NCI-H1092 treated with DMSO at 0.1 percent for 48 hours (cell line): ENCODE data around the gene MPHOSPH9.

ENCODE experiments used
- DNase-seq: peaks from one replicate; lab custom pipeline; 2025; lab: John Stamatoyannopoulos, UW

MPHOSPH9 gene

DNA sequence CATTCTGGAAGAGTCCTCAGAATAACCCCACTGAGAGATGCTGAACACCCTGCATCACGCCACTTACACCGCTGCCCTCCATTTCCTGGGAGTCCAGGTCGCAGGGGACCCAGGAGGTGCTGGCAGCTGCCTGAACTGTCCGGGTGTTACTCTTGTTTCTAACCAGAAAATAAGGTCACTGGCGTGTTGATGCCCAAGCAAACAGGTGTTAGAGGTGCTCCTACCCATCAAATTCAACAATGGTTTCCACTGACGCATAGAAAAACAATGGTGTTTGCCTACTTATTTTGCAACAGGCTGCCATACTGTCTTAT is 105.8 kb downstream of the MPHOSPH9 start:
- DNase-seq, result no peak

DNA sequence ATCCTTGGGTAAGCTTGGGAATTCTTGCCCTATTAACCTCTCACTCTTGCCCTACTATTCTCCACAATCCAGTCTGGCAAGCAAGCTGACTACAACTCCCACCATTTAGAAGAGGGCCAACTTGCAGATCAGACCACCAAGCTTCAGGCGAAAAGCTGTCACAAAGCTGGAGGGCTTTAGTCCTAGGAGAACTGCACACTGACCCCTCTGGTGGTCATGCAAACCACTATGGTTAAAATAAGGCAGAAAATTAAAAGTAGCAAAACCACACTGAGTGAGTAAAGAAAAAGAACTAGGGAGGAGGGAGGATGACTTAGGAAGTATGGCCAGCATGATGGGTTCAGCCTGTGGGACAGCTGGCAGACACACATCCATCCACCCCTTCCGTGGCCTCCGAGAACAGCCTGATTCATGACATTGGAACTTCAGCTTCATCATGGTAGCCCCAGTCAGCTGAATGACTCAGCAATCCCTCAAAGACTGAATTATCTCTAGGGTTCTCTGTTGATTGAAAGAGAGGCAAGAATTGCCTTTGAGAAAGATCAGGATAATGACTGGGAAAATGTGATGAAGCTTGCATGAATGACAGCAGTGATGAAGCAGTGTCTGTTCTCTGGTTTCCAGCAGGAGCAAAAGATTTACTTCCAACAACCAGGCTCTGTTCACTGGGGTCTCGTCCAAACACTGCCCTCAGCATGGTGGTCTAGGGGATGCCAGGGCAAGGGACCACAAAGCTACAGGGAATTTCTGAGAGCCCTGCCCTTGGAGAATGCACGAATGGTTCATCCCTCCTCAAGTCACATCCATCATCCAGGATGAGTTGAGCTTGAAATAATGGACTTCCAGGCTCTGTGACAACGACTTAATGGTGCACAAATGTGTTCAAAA is 106.4 kb downstream of the MPHOSPH9 start:
- DNase-seq, result no peak

DNA sequence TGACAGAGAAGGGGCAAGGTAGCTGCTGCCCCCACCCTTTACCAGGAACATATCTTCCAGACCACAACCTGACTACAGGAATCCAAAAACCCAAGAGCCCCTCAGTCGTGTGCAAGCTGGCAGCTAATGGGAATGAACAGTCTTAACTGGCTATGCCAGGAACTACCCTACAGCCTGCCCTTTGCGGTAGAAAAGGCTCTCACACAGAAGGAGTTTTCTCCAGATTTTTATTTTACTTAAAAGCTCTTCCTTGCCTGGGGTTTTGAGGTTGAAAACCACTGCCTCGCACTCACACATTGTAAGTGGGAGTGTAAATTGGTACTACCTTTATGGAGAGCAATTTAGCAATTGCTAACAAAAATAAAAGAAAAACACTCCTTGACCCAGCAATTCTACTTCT is 110.3 kb downstream of the MPHOSPH9 start:
- no peak for DNase-seq

DNA sequence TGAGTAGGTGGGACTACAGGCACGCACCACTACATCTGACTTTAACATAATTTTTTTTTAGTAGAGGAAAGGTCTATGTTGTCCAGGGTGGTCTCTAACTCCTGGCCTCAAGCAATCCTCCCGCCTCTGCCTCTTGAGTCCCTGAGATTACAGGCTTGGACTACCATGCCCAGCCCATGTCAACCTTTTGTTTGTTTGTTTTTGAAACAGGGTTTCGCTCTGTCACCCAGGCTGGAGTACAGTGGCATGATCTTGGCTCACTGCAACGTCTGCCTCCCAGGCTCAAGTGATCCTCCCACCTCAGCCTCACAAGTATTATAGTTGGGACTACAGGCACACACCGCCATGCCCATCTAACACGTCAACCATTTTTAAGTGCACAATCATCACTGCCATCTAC is 111.3 kb downstream of the MPHOSPH9 start:
- DNase-seq, result no peak

DNA sequence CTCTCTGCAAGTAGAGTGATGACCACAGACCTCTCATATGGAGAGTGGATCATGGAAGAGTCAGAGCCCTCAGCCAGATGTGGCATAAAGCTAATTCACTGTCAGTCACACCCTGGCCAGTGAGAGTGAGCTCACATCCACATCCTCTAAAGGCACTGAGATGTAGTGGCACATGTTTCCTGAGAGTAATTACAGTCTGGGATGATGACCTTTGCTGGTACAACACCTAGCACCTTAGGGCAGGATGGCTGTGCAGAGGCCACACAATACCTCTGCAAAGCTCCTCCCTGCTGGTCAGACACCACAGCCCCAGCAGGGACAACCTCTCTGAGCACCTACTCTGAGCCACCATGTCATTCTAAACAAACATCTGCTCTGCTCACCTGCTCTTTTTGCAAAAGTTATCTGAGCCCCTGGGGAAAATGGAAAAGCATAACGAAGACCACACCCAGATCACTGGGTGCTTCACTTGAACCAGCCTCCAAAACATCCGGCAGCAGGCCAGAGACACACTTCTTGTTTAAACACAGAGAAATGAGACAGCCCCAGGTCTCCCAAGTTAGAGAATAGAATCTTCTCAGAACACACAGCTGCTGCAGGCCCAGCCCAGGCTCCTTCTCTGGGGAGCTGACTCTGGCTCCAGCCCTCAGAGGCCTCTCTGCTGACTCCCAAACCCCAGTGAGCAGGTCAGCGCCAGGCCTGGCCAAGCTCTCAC is 112.3 kb downstream of the MPHOSPH9 start:
- DNase-seq, result peak; percentile 10

DNA sequence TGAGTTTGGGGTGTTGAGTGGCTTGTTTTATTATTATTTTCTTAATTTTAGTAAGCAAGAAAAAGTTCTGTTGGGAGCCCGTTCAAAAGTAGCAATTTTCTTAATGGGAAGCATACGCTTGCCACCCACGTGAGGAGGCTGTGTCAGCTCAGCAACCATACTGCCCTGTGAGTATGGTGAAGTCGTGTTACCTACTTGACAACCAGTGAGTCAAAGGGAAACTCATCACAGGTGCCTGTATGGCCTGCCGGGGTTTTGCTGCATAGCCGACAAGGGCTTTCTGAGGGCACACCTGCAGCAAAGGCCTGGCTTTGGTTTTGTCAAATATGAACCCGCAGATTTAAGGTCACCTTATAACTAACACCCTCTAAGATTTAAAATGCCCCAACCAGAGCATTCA is 113.1 kb downstream of the MPHOSPH9 start:
- DNase-seq, result no peak

DNA sequence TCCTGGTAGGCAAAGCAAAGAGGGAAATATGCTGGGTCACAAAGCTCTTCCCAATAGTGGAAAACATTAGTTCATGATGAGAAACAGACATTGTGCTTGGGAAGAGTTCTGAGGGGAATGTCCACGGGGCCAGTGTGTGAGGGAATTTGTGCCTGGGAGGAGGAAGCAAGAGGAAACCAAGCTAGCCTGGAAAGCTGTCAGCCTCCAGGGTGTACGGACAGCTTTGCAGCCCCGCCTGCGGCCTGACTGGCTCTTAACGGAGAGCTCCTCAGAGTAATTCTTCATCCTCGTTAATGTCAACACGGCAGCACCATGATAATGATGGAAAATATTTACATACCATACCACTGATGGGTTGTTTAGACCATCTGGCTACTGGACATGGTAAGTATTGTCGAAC is 114.4 kb downstream of the MPHOSPH9 start:
- peak; percentile 14 for DNase-seq

DNA sequence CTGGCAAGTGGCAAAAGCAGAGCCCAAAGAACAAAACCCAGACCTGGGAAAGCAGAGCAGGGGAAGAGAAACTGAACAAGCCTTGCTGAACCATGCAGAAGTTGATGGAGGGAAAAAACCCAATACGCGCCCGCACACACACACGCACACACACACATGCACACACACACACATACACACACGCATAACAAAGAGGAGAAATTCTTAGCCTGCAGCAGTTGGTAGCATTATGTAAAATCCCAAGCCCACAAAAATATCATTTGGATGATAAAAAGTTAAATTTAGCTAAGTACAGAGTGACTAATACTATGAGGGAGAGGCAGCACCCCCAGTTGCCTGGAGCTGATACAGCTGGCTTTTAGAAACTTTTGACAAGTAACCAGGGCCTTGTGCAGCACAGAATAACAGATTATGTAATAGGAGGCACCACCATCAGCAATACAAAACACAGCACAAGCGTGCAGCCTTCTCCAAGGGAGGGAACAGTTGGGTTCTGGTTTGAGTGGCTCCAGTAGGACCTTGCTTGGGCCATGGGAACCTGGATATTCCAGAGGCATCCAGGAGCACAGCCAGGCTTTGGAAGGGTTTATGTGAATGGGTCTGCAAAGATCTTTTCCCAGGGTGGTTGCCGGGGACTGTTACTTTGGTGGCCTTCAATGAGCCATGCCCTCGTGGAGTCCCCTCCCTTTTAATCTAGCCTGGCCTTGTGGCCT is 117.4 kb downstream of the MPHOSPH9 start:
- DNase-seq, result no peak

DNA sequence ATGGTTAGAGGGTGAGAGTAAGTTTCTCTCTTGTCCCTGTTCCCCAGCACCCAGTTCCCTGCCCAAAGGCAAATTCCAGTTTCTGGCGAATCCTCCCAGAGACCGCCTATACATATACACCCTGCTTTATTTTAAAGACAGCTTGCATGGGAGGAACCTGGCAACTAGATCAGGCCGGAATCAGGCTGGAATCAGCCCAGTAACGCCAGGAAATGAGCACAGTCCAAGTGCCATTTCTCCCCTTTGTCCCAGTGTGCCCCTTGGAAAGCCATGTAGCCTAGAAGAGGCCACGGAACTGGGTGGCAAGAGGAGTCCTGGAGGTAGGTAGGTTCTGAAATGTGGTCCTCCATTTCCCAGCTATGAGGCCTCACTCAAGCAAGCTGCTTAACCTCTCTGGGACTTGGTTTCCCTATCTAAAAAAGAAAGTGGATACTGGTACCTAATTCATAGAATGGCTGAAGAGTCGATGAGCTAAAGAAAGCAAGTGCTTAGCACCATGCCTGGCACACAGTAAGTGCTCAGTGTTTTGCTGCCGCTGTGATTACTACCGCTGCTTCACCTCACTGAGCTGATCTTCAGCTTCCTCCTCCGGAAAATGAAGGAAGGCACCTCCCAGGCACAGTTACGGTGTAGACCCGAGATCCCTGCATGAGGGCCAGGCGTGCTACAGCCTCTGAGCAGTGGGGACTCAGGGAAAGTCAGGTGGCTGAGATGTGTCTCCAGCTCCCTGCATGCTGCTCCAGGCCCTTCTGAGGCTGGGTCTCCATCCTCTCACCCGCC is 118.4 kb downstream of the MPHOSPH9 start:
- DNase-seq, result no peak

DNA sequence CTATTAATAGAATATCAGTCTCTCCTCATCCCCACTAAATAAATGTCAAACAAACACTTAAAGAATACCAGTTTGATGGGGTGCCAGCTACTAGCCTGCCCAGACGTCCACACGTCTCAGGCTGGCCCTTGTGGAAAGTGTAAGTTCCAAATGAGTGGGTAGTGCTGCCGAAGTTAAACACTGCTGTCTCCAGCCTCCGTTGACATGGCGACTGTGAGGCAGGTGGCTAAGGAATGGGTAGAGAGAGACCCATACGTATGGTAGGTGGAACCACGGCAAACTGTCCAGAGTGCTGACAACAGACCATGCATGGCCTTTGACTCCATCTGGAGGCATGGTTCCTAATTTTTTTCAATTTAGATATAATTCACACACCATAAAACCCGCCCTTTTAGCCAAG is 119.9 kb downstream of the MPHOSPH9 start:
- peak; percentile 23 for DNase-seq

DNA sequence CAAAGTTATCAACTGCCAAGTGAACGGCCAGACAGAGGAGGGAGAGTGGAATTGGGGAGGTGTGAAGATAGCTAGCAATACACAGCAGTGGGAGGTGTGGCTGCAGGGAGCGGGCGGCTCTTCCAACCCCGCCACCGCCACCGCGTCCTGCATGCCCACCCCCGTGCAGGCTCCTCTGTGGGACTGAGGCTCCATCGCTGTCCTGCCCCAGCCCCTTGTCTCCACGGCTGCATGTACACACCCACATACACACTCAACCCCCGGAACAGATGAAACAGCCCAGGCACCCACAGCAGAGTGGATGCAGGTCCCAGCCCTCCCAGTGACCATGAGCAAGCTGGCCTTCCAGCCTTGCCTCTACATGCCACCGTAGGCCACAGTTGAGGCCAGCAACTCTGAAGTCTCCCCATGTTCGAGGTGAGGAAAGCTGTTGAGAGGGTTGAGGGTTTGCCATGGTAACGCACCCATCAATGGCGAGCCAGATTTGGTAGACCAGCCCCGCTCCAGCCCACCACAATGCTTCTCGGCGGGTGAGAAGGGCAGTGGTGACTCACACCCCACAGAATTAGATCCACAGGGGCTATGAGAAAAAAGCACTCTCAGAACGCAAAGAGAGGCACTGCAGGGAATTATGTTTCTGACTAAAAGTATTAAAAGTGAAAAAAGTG is 121.3 kb downstream of the MPHOSPH9 start:
- no peak for DNase-seq

DNA sequence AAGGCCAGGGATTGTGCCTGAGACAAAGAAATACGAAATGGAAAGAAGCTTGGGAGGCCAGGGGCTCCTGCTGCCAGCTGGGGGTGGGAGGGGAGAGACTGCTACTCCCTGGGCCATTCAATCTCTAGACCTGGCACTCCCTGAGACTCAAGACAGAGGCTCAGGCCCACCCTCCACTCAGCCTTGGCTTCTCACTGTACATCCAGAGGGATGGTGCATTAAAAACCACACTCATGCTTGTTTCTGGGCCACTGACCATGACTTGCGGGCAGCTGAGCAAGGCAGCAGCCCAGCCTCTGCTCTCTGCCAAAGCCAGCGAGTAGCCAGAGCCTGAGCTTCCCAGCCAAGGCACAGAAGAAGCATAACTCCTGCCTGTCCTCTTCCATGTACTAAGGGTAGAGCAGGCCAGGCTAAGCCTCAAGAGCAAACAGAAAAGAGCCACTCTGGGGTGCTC is 123.6 kb downstream of the MPHOSPH9 start:
- no peak for DNase-seq

DNA sequence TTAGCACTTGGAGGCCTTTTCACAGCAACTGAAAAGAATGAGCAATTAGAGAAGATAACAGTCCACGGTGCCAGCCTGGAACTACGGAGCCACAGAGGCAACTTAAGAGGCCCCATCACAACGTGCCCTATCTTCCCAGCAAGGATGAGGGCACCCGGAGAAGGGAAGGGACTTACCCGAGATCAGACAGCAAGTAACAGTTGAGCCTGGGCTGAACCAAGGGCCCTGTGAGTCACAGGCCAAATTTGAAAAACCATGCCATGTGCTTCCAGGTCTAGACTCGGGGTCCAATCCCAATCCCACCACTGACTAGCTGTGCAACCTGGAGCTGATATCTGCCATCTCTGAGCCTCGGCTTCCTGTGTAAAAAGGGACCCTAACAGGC is 124.3 kb downstream of the MPHOSPH9 start:
- DNase-seq, result no peak

DNA sequence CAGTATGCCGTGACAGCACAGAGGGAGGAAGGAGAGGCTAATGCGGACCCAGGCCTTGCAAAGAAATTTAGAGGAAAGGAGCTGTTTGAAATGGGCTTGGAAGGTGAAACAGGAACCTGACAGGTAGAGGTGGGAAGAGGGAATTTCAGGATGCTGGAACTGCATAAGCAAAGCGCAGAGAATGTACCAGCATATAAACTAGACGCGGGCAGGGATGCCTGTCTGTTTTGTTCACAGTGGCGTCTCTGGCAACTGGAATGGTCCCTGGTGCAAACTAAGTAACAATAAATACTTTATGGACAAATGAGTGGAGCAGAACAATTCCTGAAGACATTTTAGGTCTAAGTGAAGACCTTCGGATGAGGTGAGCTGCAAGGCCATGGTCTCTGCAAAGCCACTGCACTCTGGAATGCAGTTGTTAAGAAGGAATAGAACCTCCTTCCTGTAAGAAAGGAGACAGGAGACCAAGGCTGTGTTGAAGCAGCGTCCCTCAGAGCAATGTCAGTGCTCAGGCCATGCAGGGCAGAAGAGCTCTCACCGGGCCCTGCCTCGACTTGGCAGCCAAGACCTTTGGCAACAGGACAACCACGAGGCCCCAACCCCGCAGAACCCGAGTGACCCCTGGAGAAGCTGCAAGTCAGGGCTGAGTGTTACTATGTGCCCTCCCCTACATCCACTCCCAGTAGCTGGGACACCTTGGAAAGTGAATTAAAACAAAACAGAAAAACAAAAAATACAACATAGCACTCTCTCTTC is 124.8 kb downstream of the MPHOSPH9 start:
- no peak for DNase-seq

DNA sequence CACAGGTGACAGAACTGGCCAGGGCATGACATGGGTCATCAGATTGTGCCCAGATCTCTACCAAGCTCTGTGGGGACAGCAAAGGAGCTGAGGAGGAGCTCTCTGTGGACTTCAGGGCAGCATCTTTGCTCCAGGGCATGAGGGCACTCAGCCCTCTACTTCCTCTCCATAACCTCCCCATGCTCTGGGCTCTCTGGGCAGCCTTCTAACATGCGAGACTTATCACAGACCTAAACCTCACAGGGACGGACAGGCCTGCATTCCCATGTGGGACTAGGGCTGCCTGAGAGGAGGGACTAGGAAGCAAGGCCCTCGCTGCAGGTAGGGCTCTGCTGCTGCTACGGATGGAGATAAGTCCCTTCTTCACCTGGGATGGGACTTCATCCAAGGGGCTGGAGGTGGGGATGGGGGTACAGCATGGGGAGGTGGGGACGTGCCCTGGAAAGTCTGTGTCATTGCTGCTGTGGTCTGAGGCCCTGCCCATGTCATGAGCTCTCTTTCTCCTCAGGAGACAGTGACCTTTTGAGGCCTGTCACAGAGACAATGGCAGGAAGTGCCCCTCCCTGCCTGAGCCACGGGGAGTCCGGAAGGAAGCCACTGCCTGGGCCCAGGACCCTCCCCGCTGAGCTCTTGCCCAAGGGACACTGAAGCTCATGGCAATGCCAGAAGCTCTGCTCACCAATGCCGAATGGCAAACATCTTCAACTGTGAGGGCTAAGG is 126.1 kb downstream of the MPHOSPH9 start:
- DNase-seq, result no peak

DNA sequence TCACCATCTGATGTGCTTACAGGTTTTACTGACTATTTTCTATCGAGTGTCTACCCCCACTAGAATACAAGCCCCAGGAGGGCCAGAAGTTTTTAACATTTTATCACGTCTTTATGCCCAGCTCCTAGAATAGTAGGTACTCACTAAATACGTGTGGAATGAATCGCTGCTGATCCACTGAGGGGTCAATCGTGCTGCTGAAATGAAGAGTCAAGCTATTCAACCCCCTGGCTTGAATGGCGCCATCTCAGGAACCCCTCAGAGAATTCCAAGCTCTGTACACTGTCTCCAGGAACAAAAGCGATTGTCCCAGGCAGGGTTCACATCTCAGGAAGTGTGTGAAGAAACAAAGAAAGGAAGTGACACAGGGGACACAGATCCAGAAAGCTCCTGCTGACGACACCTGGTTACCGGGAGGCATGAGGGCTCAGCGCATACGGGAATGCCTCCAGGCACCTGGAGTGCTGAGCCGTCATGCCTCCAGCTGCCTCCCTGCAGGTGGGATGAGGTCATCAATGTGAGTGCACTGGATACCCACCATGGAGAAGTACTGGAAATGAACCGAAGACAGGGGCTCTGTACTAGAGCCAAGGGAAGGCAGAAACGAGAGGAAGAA is 127.6 kb downstream of the MPHOSPH9 start:
- DNase-seq, result no peak

DNA sequence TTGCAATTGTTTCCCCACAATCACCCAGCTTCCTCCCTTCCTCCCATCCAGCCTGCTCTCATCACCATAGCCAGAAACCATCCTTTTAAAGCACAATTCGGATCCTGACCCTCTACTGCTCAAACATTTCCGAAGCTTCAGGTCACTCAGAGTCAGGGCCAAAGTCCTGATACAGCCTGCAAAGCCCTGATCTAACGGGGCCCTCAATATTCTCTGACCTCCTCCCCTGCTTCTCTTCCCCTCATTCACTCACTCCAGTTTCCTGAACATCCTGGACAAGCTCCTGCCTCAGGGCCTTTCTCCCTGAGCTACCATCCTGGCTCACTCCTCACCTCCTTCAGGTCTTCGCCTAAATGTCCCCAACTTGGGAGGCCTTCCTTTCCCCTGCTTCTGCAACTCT is 128.1 kb downstream of the MPHOSPH9 start:
- no peak for DNase-seq
